GM18867 (cell line): ENCODE results near the gene GNG4.
"Not testable (repeated sequence)": the region's sequence is repeated elsewhere in the genome, so short reads cannot be mapped to it uniquely, and the experiment has no call there.

ENCODE experiments used
- ATAC-seq: cut with Tn5 transposase; IDR thresholded peaks from one replicate; pipeline ENCODE4 v1.9.1; 2021; ENCODE audit warnings: mild to moderate bottlenecking, moderate library complexity; ENCODE audit not compliant: unreplicated experiment

GNG4 gene

GRCh38 chr1:235650341-235651169, 971 bp upstream of the GNG4 start:
- ATAC-seq = no peak

GRCh38 chr1:235648954-235649367, 623 bp downstream of the GNG4 start:
- ATAC-seq = no peak

GRCh38 chr1:235648407-235648907, 1.1 kb downstream of the GNG4 start:
- no peak for ATAC-seq

DNA sequence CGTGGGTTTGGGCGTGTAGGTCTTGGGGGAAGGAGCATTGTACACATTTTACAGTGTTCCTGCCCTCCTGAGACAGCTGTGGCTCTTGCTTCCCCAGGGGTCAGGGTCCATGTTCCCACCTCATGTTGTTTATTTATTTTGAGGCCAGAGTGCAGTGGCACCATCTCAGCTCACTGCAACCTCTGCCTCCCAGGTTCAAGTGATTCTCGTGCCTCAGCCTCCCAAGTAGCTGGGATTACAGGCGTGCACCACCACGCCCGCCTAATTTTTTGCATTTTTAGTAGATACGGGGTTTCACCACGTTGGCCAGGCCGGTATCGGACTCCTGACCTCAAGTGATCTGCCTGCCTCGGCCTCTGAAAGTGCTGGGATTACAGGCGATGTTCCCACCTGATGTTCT, 2.0 kb downstream of the GNG4 start:
- ATAC-seq = not testable (repeated sequence)

DNA sequence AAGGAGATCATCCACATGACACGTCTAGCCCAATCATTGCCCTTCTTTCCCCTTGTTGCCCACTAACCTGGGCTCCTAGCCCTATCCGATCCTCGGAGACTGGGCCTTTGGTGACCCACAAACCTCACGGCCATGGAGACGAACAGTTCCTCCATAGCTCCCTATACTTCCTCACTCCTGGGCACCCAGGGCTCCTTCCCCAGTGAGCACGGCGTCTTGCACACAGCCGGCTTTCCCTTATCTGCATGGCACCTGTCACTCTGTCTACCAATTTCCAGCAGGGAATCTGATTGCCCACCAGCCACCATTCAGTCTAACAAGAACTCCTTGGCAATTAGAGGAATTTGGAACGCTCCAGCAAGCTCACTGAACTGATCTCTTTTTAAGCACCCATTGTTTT, 3.1 kb downstream of the GNG4 start:
- no peak for ATAC-seq

- no peak for ATAC-seq
These were observed 4.8 kb downstream of the GNG4 start for GRCh38 chr1:235644693-235645305.

DNA sequence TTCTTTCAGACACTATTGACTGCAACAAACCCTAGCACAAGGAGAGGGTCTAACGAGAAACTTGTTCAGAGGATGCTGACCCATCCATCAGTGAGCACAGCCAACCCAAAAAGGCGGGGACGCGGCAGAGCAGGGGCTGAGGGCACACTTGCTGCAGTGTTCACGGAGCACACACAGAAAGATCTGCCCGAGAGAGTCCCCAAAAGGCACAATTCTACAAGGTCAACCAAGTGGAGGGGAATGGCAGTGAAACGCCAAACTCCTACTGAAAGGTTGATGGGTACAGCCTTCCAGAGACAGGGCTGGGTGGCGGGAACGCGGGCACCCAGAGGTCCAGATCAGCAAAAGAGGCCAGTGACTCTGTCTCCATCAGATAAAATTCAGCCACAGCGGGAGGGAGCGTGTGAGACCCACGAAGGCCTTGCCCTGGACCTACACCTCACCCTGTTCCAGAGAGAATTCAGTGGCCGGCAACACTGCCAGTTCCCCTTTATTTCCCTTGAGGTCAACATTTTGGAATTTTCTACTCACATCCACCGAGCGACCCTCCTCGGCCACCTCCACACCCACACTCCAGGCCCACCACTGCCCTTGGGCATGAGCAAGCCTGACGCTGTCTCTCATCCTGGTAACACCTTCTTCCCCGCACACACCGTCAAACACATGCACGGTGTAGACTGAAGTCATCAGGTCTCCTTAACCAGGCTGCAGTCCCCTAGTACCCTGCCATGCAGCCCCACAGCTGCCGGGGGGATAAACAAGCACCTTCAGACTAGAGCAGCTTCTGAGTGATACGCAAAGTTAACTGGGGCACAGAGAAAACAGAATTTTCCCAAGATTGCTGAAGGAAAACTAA, 5.5 kb downstream of the GNG4 start:
- ATAC-seq = no peak

GRCh38 chr1:235642943-235643371, 6.6 kb downstream of the GNG4 start:
- no peak for ATAC-seq

- ATAC-seq = peak; percentile 72
These were observed 7.3 kb downstream of the GNG4 start for GRCh38 chr1:235642011-235642942.

DNA sequence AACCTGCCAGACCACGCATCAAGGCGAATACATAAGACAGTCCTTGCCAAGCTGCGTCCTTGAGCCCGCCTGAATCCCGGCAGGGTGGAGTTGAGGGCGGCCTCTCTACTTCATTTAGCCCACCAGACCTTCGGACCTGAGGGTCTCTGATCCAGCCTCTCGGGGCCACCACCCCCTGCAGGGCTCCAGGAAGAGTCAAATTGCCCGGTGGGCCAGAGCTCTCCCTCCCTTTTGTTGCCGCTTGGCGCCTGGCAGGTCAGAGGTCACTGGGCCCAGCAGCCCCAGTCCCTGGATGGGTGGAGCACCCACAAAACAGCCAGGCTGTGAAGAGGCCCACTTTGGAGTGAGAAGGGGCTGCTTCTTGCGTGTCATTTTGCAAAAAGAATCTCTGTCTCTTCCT, 9.0 kb downstream of the GNG4 start:
- no peak for ATAC-seq

GRCh38 chr1:235639226-235640205, 10.1 kb downstream of the GNG4 start:
- ATAC-seq = no peak

- ATAC-seq = not testable (repeated sequence)
These were observed 11.0 kb downstream of the GNG4 start for GRCh38 chr1:235638612-235639011.

- ATAC-seq = no peak
These were observed 11.6 kb downstream of the GNG4 start for GRCh38 chr1:235637756-235638534.

DNA sequence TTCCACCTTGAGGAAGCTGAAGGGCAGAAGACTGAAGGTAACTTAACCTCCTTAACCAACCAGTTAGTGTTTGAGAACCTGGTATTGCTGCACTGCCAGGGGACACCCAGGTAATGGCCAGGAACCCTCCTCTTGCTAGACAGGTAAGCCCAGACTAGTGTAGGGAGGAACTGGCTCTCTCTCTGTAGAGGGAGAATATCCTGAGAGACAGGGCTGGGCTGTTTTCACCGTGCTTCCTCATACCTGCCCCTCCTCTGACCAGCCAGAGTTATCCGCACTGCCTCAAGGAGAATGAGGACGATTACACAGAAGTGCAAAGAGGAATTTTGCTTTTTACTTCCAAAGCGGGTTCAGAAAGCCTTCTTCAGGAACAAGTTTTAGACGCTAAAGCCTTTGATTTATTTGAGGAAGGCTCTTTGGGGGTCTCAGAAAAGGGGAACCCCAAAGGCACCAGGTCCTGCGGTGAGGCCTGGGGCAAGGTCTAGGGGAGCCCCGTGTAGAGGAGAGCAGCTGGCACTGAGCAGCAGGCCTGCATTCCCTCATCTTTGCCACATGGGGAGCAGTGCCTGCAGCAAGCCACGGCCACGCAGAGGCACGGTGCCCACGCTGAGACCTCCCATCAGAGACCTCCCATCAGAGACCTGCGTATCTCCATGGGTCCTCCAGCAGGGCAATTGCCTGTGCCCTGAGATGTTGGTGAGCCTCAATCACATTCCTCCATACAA, 13.5 kb downstream of the GNG4 start:
- ATAC-seq = no peak

DNA sequence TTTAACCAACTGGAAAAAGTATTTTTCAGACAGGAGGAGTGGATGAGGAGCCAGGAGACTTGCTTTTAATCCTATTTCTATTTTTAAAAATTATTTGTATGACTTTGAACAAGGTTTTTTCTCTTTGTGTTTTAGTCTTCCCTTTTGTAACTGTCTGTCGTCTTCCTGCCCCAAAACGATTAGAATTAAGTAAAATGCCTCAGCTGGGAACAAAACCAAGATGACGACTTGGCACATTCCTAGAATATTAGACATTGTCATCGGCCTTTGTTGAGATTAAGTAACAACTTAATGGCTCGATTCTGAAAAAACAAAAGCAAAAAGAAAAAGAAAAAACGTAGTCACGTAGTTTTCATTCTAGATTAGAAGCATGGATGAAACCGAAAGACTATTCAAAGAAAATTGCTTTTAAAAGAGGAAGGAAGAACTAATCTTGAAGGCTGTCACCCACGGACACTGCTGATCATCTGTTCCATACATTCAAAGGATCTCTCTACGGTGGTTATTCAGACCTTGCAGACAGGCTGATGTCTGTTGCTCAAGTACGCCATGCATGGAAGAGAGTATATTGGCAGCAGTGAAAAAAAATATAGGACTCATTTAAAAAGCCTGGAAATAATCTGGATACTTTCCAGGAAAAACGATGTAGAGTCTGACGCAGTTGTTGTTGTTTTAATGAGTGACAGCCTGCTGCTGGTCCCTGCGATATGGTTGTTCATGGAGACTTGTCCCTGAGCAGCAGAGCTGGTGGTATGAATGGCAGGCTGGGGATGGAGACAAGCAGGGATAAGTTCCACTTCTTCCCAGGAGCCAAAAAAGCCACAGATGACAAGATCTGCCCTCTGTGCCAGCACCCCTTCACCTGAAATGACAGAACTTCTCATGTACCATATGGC, 16.8 kb downstream of the GNG4 start:
- peak; percentile 94 for ATAC-seq

DNA sequence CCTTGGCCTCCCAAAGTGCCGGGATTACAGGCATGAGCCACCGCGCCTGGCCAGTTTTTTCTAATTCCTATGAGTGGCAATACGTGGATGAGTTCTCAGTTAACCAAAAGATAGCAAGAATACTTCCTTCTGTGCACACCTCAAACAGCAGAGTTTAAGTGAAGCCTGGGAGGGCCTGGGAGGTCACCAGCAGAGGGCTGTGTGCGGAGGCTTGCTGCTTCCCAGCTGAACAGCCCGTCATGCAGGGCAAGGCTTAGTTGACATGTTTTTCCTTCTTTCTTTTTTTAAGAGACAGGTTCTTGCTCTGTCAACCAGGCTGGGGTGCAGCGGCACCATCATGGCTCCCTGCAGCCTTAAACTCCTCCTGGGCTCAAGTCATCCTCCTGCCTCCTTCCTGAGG, 17.8 kb downstream of the GNG4 start:
- no peak for ATAC-seq
